ENCODE measurements around the gene ROCK2. TPM values are rescaled to one million over a fixed set of nuclear protein-coding genes. Genes with fewer than 3 reads are reported as not detected.

Gene ROCK2
- total RNA-seq, 2 donors from 2014 or later = 85.8 to 96.6 TPM

DNA sequence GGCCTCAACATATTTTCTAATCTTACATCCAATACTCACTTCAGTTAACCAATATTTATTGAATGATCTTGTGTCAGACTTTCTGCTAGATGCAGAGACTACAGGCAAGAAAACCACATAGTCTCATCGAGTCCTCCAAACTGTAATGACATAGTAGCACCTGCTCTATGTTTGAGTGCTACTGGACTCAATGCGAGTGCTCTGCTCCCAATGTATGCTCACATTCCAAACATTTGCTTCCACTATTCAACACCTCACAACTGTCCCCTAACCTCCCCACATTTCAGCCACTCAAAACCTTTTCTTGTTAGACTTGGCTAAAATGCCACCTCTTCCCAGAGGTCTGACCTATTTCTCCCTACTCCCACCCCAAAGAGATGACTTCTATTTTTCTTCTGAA lies 124.0 kb downstream of the ROCK2 start:
- Histone ChIP-seq H3K4me3 (no peak overlapping the region), H3K36me3 (peaks cover 19% of the 10 kb centered on the region), H3K27ac (no peak overlapping the region), H3K4me1 (ENCODE audit: control insufficient read depth in 1 of 2, low read depth in 2 of 2) (no peaks in the 10 kb centered on the region), H3K27me3 (replicated peaks; ENCODE audit: insufficient read depth) (no peaks in the 10 kb centered on the region), H3K9me3 (no peaks in the 10 kb centered on the region)
- DNase-seq (ENCODE audit: low spot score) (no peak), ATAC-seq (ENCODE audit: insufficient number of reproducible peaks, low FRiP score, low read depth) (no peak)
- TF ChIP-seq, protein P1, sequence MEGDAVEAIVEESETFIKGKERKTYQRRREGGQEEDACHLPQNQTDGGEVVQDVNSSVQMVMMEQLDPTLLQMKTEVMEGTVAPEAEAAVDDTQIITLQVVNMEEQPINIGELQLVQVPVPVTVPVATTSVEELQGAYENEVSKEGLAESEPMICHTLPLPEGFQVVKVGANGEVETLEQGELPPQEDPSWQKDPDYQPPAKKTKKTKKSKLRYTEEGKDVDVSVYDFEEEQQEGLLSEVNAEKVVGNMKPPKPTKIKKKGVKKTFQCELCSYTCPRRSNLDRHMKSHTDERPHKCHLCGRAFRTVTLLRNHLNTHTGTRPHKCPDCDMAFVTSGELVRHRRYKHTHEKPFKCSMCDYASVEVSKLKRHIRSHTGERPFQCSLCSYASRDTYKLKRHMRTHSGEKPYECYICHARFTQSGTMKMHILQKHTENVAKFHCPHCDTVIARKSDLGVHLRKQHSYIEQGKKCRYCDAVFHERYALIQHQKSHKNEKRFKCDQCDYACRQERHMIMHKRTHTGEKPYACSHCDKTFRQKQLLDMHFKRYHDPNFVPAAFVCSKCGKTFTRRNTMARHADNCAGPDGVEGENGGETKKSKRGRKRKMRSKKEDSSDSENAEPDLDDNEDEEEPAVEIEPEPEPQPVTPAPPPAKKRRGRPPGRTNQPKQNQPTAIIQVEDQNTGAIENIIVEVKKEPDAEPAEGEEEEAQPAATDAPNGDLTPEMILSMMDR (IDR thresholded peaks at IDR 0.05) = no peak

GRCh38 chr2:11215407-11215806 lies 129.0 kb downstream of the ROCK2 start:
- H3K4me1 ChIP-seq (ENCODE audit: control insufficient read depth in 1 of 2, low read depth in 2 of 2) = no peaks in the 10 kb centered on the region
- no peak overlapping the region for H3K4me3 ChIP-seq
- DNase-seq (ENCODE audit: low spot score) = no peak
- H3K36me3 ChIP-seq = peaks cover 25% of the 10 kb centered on the region
- H3K27me3 ChIP-seq (replicated peaks; ENCODE audit: insufficient read depth) = no peaks in the 10 kb centered on the region
- TF ChIP-seq, protein P1 (IDR thresholded peaks at IDR 0.05) = no peak
- no peak overlapping the region for H3K27ac ChIP-seq
- ATAC-seq (ENCODE audit: insufficient number of reproducible peaks, low FRiP score, low read depth) = no peak
- H3K9me3 ChIP-seq = no peaks in the 10 kb centered on the region

DNA sequence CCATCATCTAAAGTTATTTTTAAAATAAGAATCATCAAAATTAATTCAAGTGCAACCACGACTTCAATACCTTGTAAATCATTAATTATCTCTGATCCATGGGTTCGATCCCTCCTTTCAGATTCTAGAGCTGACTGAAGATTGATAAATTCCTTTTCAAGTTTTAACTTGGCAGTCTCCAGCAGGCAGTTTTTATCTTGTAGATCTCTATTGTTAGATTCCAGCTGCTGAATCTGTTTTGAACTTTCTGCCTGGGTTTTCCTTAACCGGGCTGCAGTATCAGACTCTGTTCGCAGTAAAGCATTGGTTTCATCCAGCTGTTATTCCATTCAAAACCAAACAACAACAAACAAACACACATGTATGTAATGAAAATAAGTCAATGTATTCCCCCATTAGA lies 129.7 kb downstream of the ROCK2 start:
- Histone ChIP-seq H3K27me3 (replicated peaks; ENCODE audit: insufficient read depth) (no peaks in the 10 kb centered on the region), H3K4me1 (ENCODE audit: control insufficient read depth in 1 of 2, low read depth in 2 of 2) (no peaks in the 10 kb centered on the region), H3K36me3 (peaks cover 19% of the 10 kb centered on the region), H3K9me3 (no peaks in the 10 kb centered on the region), H3K27ac (no peak overlapping the region), H3K4me3 (no peak overlapping the region)
- DNase-seq (ENCODE audit: low spot score) (no peak), ATAC-seq (ENCODE audit: insufficient number of reproducible peaks, low FRiP score, low read depth) (no peak)
- TF ChIP-seq, protein P1 (IDR thresholded peaks at IDR 0.05) = no peak

- ATAC-seq (ENCODE audit: insufficient number of reproducible peaks, low FRiP score, low read depth) (no peak), DNase-seq (ENCODE audit: low spot score) (no peak)
- Histone ChIP-seq H3K4me1 (ENCODE audit: control insufficient read depth in 1 of 2, low read depth in 2 of 2) (no peaks in the 10 kb centered on the region), H3K27ac (no peak overlapping the region), H3K27me3 (replicated peaks; ENCODE audit: insufficient read depth) (no peaks in the 10 kb centered on the region), H3K9me3 (no peaks in the 10 kb centered on the region), H3K36me3 (peaks cover 19% of the 10 kb centered on the region), H3K4me3 (no peak overlapping the region)
- TF ChIP-seq, protein P1 (IDR thresholded peaks at IDR 0.05) = no peak
These were observed 130.5 kb downstream of the ROCK2 start for GRCh38 chr2:11213975-11214374.

- DNase-seq (ENCODE audit: low spot score) (no peak), ATAC-seq (ENCODE audit: insufficient number of reproducible peaks, low FRiP score, low read depth) (no peak)
- no peaks in the 10 kb centered on the region for H3K4me1 ChIP-seq (ENCODE audit: control insufficient read depth in 1 of 2, low read depth in 2 of 2)
- H3K27ac ChIP-seq = no peak overlapping the region
- TF ChIP-seq, protein P1 (IDR thresholded peaks at IDR 0.05) = no peak
- H3K4me3 ChIP-seq = no peak overlapping the region
- H3K27me3 ChIP-seq (replicated peaks; ENCODE audit: insufficient read depth) = no peaks in the 10 kb centered on the region
- no peaks in the 10 kb centered on the region for H3K9me3 ChIP-seq
- peaks cover 19% of the 10 kb centered on the region for H3K36me3 ChIP-seq
These were observed 131.3 kb downstream of the ROCK2 start for GRCh38 chr2:11213090-11213638.

Measured in thoracic aorta (tissue), 2 donors.